Stimulated activated CD8-positive, alpha-beta memory T cell treated with anti-CD3 and anti-CD28 coated beads, Interleukin-15, amount 100 ng/mL, for 4 hours (primary cell): ENCODE measurements around the gene DAB2IP.
"Not testable (repeated sequence)": the region's sequence is repeated elsewhere in the genome, so short reads cannot be mapped to it uniquely, and the experiment has no call there.

Source experiments
- DNase-seq, 2 donors: peaks; one replicate each; pipeline ENCODE4 v3.0.0-alpha.2; 2020; ENCODE audit warnings: low read depth in 2 of 2

The DAB2IP gene

DNA sequence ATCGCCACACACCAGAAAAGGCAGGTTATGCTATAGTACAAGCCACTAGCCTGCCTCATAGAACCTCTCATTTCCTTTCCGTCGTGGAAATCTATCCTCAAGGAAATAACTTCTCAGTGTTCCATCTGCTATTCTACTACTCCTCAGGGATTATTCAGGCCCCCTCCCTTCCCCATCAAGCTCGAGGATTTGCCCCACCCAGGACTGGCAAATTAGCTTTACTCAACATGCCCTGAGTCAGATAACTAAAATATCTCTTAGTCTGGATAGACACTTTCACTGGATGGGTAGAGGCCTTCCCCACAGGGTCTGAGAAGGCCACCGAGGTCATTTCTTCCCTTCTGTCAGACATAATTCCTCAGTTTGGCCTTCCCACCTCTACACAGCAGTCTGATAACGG is 142.9 kb downstream of the DAB2IP start:
- not testable (repeated sequence) for DNase-seq

DNA sequence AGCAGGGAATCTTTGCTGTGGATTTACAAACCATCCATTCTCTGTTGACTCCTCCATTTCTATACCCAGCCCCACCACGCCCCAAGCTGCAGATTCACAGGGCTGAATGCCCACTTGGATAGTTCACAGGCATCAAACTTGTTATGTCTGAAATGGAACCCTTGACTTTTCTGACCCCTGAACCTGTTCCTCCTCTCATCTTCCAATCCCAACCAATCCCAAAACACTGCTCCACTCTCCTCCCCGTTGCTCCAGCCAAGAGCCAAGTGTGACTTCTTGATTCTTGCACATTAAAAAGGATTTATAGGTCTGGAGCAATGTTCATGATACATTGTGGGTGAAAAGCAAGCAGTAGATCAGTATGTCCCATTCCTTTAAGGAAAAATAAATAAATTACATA is 145.6 kb downstream of the DAB2IP start:
- DNase-seq = no peak

DNA sequence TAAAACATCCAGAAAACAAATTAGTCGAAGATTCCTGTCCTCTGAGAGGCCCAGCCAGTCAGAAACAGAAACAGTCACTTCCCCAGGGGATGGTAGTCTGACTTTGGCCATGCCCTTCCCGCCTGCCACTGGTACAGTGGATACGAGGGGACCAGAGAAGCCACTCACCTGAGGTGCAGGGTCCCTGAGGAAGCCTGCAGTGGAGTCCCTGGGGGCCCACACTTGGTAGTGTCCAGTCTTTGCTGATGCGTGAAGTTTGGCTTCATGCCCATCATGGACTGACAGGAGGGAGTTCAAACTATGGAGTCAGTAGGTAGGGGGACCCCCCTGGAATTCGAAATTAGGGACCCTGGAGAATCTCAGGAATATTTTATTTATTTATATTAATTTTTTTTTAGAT is 147.5 kb downstream of the DAB2IP start:
- no peak for DNase-seq

DNA sequence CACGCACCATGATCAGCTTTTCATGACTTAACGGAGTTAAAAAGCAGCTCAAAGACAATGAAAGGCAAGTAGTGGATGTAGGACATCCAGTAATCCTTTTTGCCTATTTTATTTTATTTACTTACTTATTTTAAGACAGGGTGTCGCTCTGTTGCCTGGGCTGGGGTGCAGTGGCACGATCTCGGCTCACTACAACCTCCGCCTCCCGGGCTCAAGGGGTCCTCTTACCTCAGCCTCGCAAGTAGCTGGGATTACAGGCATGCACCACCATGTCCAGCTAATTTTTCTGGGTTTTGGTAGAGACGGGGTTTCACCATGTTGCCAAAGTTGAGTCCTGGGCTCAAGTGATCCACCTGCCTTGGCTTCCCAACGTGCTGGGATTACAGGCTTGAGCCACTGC is 148.9 kb downstream of the DAB2IP start:
- no peak for DNase-seq

DNA sequence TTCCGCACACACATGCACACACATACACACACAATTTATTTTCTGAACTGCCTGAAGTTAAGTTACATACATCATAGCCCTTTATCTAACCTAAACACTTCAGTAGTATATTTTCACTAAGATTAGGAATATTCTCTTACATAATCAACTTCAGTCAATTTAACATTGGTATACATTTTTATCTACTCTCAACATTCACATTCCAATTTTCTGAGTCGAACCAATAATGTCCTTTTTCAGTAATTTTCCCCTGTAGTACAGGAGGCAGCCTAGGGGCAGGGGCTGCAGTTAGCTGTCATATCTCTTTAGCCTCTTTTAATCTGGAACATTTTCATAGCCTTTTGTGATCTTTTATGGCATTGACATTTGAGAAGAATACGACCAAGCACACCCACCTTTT is 150.1 kb downstream of the DAB2IP start:
- no peak for DNase-seq

DNA sequence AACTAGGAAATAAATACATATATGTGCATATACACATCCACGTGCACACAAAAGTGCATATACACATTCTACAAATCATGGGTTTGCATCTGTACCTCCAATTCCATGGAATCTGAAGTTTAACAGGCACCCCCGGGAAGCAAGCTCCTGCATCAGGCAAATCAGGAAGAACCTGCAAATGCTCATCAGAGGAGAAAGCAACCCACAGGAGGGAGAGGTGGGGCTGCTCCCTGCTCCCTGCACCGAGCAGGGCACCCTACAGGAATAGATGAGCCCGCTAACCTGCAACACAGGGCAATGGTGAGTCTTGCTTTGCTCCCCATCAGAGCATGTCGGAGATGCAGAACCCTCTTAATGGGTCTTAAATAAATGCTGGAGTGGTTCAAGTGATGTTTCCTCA is 151.3 kb downstream of the DAB2IP start:
- no peak for DNase-seq

DNA sequence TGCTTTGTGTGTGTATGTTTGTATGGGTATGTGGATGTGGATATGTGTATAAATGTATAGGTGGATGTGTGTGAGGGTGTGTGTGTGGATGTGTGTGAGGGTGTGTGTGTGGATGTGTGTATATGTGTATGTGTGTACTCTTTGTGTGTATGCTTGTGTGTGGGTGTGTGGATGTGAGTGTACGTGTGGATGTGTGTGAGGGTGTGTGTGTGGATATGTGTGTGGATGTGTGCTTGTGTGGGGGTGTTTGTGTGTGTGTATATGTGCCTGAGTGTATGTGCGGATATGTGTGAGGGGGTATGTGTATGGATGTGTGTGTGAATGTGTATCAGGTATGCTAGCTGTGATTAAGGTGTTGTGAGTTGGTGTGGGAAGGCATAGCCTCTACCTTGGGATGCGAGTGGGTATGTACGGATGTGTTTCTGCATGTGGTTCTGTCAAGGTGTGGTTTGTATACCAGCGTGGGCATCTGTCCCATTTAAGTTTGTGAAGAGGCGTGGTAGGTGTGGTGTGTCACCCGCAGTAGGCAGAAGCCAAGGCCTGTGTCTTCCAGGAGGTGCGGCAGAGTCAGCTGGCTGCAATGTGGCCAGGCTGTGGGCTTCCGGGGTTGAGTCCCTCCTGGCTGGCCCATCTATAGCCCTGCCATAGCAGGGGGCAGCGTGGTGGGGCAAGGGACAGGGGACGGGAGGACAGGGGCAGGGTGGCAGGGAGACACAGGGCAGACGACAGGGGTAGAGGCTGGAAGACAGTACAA is 155.8 kb downstream of the DAB2IP start:
- DNase-seq = no peak

DNA sequence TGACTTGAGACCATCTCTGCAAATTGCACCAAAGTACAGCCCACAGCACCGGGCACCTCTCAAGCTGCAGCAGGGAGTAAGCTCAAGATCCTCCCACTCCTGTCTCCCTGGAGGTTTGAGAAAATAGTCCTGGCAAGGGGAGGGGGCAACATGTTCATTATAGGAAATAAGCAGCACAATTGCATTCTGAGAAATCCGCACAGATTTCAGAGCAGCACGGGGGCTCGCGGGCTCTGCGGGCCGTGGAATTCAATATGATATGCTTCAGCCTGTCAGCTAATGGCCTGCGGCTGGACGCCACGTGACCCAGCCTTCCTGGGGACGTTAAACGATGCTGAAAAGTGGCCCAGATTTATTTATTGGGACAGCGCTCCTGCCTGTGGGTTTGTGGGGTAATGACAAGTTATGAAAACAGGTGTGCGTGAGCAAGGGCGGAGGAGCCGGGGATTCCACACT is 156.4 kb downstream of the DAB2IP start:
- DNase-seq = no peak

DNA sequence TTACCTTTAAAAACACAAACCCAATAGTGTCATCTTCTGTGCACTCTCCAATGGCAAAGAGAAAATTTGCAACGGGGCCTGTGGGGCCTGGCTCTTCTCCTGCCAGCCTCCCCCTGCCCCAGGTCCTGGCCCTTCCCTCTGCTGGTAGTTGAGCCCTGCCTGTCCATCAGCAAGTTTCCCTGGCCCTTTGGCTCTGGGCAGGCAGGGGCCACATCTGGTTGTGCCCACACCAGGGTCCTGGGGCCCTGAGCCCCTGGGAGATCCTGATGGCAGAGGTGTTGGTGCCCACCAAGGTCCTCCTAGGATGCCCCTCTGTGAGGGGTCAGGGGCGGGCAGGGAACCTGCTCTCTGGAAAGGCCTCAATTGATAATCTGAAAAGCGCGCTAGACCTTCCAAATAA is 157.3 kb downstream of the DAB2IP start:
- DNase-seq = no peak

DNA sequence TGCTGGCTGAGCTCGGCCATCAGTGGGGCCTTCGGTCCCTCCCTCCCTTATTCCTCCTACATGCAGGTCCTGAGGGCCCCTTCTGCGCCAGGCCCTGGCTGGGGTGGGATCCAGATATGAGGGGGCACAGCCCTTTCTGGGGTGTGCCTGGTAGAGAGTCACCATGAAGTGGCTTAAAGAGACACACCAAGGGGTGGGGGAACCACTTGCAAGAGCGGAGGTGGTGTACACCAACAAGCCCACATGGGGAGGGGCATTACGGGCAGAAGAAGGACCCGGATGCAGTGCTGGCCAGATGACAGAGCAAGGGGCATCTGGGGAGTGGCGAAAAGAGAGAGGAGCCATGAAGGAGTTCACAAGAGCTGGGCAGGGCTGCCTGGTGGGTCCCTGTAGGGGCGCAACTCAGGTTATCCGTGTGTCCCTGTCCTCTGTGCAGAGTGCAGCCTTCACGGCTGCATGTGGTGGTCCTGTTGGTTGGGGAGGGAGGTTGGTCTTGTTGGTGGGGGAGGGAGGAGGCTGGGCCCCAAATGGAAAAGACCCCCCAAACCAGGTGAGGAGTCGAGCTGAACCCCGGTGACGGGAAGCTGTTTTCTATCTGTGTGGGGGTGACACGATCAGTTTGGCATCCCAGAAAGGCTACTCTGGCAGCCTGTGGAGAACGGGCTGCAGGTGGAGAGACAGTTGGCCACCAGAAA is 158.1 kb downstream of the DAB2IP start:
- DNase-seq = no peak

DNA sequence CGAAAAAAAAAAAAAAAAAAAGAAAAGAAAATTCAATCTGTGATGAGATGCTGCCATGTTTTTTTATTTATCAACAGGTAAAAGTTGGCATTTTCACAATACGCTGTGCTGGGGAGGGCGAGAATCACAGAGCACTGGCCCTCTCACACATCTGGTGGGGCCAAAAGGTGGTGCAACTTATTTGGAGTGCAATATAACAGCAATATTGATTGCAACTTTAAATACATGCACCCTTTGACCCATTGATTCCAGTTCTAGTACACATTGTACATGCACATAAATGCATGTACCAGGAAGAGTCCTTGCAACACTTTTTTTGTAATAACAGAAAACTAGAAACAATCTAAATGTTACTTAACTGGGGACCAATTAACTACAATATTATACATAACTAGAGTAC is 159.1 kb downstream of the DAB2IP start:
- DNase-seq = no peak

DNA sequence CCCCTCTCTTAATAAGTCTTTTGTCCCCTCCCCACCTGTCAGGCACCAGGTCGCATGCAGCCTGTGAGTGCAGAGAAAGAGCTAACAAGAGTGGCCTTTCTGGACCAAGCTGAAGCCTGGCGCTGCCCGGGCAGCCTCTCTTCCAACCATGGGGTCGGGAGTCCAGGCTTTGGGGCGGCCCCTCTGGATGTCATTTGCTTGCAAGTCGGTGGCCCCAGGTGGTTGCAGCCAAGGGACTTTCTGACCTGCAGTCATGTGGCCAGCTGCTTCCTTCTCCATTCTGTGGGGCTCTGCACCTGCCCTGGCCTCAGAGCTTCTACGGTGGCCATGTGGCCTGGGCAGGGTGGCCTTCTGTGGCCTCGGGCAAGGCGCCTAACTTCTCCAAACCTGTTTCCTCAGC is 159.7 kb downstream of the DAB2IP start:
- no peak for DNase-seq

DNA sequence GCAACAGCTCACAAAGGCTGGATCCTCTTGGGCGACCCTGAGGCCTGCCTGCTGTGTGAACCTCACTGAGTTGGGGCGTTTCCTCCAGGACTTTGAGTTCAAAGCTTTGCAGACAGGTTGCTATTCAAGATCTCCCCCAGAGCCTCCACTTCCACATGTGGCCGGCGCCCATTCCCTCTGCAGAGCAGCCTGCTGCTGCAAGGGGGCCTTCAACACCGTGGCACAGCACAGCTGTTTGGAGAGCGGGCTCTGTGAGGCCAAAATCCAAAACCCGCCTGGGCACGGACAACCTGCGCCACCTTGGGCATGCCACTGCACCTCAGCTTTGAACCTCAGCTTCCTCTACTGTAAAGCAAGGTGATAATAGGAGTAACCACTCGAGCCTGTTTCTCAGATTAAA is 160.3 kb downstream of the DAB2IP start:
- no peak for DNase-seq

DNA sequence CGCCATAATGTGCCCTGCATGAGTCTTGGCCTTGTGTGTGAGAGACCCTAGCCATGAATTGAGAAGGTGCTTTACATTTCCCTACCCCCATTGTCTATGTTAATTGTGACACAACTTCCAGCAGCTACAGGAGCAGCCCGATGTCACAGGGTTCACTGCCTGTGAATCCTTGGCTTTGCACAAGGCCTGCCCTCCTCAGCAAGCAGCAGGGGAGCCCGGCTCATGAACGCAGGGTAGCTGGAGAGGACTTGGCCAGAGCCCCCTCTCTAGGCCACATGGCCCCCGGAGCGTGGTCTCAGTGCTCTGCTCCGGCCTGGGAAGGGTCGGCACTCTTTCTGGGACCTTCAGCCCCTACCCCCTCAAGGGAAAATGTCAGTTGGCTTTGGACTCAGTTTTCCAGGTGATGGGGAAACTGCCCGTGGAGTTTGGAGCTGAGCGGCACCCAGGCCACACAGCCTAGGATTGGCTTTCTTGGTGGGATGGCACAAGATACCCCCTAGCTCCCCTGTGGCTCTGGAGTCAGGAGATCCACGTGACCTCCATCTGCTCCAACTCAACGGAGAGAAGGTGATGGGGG is 160.8 kb downstream of the DAB2IP start:
- no peak for DNase-seq

DNA sequence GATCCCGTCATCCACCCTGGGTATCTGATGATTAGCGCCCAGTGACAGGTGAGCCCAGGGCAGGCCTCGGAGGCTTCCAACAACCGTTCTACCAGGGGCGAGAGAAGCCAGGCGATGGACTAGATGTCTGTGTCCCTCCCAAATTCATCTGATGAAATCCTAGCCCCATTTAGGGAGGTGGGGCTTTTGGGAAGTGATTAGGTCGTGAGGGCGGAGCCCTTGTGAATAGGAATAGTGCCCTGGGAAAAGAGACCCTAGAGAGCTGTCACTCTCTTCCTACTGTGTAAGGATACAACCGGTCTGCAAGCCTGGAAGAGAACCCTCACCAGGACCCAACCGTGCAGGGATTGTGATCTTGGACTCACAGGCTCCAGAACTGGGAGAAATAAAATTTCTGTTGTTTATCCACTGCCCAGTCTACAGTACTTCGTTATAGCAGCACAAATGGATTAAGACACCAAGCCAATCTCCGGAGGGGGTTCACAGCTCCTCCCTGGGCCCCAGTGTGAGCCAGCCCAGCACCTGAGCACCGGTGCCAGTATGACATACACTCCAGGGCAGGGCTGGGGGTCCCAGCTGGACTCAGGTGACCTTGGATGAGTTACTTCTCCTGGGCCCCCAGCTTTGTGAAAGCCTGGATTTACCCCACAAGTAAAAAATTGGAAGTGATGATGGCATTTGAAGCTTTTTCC is 162.2 kb downstream of the DAB2IP start:
- no peak for DNase-seq

DNA sequence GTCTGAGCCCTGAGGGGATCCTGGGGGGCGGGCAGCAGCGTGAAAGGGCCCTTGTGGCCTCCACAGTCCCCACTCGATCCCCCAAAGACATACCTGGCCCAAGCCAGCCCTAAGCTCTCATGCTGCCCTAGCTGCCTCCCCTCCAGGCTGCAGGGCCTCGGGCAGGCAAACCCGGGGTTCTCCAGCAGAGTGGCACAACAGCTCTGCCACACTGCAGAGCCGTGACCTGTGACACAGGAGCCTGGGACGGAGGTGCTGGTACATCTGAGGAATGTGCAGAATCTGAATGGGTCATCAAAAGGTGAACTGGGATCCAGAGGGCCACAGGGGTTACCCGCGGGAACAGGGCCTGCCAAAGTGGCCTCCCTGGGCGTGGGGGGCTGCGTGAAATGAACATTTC is 163.2 kb downstream of the DAB2IP start:
- DNase-seq = no peak

DNA sequence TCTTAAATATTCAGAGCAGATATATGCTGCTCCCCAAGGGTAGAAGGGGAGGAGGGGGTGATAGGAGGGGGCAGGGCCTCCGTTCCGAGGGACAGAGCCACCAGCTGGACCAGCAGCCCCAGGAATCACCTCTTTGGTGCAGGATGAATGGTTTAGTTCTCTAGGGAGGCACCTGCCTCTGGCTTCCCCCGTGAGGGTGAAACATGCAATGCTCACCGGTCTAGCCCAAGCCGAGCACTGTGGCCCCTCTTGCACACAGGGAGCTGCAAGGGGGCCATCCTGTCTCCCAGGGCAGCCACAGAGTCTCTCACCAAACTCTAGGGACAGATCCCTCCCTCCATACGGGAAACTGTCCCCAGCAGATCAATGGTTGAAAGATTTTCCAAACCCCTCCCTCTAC is 163.7 kb downstream of the DAB2IP start:
- DNase-seq = no peak

DNA sequence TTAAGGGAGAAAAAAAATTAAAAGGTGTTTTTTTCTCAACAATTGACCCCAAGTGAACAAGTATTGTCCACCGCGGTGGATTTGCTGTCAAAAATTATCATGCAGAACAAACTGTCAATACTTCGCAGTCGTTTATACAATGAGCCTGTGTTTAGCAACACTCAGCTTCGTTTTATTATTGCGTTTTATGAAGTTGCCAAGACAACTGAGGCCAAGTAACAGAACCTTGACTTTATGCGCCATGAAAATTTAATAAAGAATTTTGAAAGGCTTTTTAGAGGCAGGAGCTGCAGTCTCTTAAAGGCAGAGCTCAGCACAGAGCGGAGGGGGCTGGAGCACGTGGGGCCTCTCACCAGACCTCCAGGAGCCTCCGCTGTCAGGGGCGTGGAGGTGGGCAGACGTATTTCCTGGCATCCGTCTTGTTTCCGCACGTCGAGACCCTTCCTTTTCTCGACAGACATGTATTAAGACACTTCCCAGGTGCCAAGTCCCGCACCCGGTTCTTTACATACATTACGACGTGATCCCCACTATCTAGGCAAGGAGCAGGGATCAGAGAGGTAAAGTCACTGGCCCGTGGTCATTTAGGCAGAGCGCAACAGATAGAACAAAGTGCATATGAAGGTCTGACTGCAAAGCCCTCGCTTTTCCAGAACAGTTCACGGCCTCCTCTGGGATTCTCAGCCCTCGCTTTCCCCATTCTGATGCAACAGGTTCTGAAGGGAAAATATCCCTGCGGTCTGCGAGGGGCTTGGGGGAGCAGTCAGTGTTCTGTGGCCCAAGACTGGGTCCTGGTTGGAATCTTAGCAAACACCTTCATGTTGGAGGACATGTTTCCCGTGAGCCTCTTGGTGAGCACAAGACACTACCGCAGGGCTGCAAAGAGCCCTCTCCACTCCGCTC is 164.4 kb downstream of the DAB2IP start:
- DNase-seq = no peak

DNA sequence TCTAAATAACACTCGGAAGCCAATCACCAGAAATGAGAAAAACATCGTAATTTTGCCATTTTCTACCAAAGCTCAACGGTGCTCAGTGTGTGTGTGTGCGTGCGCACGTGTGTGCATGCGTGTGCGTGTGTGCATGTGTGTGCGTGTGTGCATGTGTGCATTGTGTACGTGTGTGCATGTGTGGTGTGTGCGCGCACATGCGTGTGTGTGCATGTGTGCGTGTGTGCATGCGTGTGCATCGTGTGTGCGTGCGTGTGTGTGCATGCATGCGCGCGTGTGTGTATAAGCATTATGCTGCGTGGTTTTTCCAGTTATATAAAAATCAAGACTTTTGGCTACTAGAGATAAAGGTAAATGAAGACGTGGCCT is 165.0 kb downstream of the DAB2IP start:
- DNase-seq = no peak

DNA sequence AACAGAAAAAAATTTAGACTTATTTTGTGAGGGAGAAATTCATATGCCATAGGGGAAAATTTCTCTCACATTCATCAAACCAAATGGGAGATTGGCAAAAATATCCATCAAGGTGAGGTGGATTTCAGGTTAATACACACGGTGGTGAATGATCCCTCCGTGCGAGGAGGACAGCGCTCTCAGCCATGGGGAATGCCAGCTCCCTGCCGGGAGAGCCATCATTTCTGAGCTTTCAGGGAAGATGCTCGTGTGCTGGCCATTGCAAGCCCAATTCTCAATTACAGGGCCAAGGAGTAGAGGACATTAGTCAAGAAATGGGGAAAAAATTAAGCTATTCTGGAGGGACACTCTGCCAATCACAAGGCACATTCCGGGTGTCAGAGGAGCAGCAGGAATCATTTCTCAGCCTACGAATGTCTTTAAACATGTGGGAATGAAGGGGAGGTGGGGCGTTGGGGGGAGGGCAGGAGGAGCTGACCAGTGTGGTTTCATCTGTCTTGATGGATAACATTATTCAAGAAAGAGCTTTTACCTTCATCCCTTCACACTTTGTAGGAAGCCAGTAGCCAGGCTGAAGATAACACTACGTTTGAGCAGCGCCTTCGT is 165.5 kb downstream of the DAB2IP start:
- DNase-seq = no peak

DNA sequence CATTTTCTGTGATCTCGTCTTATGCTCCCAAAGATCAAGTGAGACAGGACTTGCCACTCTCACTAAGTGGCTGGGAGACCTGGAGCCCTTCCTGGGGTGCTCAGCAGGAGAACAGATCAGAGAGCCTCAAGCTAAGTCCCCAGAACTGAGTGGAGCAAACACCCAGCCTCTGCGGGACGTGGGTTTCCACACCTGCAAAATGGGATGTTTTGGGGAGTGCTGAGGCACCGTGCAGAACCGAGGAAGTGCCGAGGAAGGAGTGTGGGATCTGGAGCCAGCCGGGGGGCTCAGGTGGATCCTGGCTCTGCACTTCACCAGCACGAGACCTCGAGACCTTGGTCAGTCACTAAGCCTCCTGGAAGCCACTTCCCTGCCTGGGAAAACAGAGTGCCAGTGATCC is 166.0 kb downstream of the DAB2IP start:
- DNase-seq = no peak
